ENCODE data around the gene ODAD4.

The ODAD4 gene

GRCh38 chr17:41944943-41945342, 14.5 kb downstream of the ODAD4 start:
- no peak for DNase-seq

DNA sequence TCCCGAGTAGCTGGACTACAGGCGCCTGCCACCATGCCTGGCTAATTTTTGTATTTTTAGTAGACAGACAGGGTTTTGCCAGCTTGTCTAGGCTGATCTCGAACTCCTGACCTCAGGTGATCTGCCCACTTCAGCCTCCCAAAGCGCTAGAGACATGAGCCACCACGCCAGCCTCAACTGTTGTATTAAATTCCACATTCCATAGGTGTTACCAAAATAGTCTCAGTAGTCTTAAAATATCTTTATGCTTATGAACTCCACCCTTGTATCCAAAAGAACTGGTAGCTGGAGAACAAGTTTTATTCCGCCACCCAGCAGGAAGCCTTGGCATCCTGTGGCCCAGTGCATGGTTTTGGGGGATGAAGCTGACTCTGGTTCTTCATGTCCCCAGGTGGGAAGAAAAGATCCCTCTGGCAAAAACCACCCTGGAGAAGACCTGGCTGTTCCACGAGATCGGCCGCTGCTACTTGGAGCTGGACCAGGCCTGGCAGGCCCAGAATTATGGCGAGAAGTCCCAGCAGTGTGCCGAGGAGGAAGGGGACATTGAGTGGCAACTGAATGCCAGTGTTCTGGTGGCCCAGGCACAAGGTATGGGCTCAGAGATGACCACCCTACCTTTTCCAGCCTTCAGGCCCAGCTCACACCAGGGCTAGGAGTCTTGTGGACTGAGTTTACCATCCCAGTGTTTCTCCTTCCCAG, 18.5 kb downstream of the ODAD4 start:
- DNase-seq, result no peak

GRCh38 chr17:41956522-41956921, 26.1 kb downstream of the ODAD4 start:
- DNase-seq, result no peak

GRCh38 chr17:41957031-41957868, 26.8 kb downstream of the ODAD4 start:
- DNase-seq, result no peak

DNA sequence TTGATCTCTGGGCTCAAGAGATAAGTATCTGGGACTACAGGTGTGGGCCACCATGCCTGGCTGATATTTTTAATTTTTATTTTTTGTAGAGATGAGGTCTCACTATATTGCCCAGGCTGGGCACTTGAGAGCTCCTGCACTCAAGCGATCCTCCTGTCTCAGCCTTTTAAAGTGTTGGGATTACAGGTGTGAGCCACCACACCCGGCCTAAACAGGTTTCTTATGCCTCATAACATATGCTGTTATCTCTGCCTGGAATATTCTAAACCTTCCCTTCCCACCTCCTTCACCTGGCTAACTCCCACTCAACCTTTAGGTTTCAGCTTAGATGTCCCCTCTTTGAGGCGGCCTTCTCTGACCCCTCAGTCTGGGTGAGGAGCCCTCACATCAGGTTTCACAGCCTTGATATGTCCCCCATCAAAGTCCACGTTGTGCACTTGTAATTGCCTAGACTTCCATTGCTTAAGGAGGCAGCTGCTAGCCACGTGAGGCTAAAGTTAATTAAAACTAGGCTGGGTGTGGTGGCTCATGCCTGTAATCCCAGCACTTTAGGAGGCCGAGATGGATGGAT, 27.5 kb downstream of the ODAD4 start:
- no peak for DNase-seq

GRCh38 chr17:41959030-41959335, 28.6 kb downstream of the ODAD4 start:
- DNase-seq, result no peak

DNA sequence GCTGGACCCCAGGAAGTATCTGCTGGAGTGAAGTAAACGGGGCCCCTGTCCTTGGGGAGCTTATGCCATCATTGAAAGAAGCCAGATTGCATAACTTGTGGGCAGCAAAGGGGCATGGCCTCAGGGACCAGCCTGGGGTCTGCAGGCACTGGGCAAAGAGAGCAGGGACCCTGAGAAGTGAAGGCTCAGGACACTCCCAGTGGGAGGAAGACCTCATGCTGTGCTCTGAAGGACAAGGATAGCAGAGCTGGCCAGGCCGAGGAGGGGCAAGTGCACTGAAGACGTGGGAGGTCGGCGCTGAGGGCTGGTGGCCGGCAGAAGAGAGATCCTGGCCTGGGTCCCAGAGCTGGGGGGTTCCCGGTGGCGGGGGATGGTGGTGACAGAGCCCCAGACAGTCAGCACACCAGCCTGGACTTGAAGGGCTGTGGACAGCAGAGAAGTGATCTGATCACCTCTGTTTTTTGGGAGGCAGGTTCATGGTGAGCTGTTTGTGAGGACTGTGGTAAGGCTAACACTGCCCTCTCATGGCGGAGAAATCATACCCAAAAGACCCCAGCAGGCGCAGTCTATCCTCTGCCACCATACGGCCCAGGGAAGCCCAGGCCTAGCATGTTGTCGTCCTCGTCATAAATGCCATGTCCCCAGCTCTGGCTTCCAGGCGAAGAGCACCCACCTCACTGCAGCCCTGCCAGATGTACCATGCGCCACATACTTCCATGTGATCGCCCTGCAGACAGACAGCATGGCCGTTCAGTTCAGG, 29.1 kb downstream of the ODAD4 start:
- DNase-seq, result no peak

DNA sequence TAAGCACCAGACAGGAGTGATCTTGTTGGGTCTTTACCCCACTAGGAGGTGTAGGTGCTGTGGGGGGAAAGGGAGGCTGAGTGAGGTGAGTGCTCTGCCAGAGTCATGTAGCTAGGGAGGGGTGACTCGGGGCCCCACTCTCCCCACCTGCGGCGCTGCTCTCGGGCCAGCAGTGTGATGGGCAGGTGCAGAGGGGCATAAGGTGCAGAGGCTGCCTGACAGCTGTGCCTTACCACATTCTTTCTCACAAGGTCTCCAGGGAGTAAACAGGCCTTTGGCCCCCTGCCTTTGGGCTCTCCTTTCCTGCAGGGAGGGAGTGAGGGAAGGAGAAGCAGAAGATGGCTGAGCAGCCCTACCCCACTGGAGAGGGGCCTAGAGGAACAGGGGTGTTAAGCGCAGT, 31.7 kb downstream of the ODAD4 start:
- DNase-seq, result no peak

DNA sequence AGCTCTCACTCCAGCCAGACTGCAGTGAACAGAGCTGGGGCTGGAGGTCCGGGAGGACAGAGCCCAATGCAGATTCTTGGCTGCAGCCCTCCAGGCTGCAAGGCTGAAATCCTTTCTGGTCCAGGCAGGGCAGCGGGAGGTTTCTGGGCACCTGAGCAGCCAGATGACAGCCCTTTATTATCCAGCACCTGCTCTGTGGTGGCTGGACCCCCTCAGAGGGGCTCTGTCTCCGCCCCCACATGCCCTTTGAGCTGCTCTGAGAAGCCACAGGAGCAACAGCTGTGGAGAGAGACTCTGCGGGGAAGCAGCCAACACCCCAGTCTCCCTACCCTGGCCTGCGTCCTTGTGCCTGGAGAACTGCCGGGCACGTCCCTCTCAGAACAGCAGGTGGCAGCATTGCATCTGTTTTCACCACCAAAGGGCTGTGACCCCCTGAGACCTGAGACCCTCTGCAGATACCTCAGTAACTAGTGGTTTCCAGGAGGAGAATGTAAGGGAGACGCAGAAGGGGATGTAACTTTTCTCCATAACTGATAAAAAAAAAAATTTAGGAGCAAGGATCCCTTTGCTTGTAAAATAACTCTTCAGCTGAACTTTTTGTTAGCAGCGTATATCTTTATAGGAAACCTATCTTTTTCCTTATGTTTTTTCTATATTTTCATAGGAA, 32.5 kb downstream of the ODAD4 start:
- peak; percentile 22 to 61 (median 46) for DNase-seq

DNA sequence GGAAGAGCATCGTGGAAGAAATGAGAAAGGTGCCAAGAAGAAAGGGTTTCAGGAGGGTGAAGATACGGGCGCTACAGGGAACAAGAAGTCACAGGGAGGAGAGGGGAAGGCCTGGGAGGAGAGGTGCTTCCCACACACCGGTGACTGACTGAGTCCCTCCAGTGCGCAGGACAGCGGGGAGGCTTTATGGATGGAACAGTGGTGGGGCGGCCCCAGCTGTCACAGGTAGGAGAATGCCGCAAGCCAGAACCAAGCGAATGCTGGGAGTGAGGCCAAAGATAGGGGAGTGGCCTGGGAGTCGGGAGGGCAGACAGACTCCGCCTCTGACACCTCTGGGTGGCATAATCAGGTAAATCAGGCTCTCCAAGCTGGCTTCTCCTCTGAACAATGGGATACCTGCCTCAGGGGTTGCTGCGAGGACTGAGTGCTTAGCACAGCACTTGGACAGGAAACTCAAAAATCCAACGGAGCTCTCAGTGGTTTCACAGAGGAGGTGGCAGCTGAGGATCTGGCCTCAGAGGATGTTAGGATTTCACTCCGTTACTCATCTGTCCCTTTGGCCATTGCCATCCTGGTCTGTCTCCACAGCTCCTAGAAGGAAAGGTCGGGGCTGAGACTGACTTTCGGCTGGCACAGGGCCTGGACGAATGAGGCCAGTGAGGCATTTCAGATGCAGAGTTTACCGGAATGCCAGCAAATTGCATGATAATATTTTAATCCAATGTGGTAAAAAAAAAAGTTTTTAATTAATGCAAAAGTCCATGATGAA, 35.5 kb downstream of the ODAD4 start:
- DNase-seq, result peak in 3 of 4 experiments; percentile 16 to 53 (median 32)

- peak; percentile 76 to 94 (median 82) for DNase-seq
Observed at GRCh38 chr17:41966463-41967140, 36.2 kb downstream of the ODAD4 start, which contains the start of gene CNP. Gene CNP (plus strand): TSS chr17:41966795. CDS start chr17:41966885, 90 bp downstream.

- peak in 2 of 4 experiments; percentile 27 to 61 for DNase-seq
Observed at GRCh38 chr17:41967141-41967920, 36.9 kb downstream of the ODAD4 start.

DNA sequence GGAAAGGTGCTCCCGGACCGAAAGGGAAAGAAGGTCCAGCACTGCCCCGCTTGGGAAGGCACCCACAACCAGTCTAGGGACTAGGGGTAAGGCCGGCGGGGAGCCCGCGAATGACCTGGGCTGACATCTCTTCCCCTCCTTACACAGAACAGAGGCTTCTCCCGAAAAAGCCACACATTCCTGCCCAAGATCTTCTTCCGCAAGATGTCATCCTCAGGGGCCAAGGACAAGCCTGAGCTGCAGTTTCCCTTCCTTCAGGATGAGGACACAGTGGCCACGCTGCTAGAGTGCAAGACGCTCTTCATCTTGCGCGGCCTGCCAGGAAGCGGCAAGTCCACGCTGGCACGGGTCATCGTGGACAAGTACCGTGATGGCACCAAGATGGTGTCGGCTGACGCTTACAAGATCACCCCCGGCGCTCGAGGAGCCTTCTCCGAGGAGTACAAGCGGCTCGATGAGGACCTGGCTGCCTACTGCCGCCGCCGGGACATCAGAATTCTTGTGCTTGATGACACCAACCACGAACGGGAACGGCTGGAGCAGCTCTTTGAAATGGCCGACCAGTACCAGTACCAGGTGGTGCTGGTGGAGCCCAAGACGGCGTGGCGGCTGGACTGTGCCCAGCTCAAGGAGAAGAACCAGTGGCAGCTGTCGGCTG, 37.6 kb downstream of the ODAD4 start:
- DNase-seq, result no peak

GRCh38 chr17:41968676-41969075, 38.3 kb downstream of the ODAD4 start:
- DNase-seq, result no peak

- no peak for DNase-seq
Observed at GRCh38 chr17:41970901-41971331, 40.5 kb downstream of the ODAD4 start.

GRCh38 chr17:41971721-41972523, 41.5 kb downstream of the ODAD4 start:
- DNase-seq, result no peak

- no peak for DNase-seq
Observed at GRCh38 chr17:41972571-41973407, 42.4 kb downstream of the ODAD4 start.

DNA sequence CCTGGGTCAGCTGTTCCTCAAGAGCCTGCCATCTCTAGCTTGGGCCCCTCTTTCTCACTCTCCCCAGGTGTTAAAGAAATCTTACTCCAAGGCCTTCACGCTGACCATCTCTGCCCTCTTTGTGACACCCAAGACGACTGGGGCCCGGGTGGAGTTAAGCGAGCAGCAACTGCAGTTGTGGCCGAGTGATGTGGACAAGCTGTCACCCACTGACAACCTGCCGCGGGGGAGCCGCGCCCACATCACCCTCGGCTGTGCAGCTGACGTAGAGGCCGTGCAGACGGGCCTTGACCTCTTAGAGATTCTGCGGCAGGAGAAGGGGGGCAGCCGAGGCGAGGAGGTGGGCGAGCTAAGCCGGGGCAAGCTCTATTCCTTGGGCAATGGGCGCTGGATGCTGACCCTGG, 43.0 kb downstream of the ODAD4 start:
- DNase-seq, result no peak
